ENCODE results near the gene FANCD2.
"Not testable (repeated sequence)": the region's sequence is repeated elsewhere in the genome, so short reads cannot be mapped to it uniquely, and the experiment has no call there.

FANCD2 gene

GRCh38 chr3:10108091-10108490 lies 81.9 kb downstream of the FANCD2 start, which contains the start of gene FANCD2OS:
Gene FANCD2OS (minus strand): TSS chr3:10108255. CDS start chr3:10104774, 3,481 bp downstream.
- H3K27ac ChIP-seq (ENCODE audit: low read depth, low read length, severe bottlenecking), result no peak within 1 kb of the TSS
- H3K4me3 ChIP-seq (ENCODE audit: extremely low read depth, insufficient read depth, low read length, poor library complexity, severe bottlenecking), result no peak within 1 kb of the TSS
- H3K9me3 ChIP-seq (ENCODE audit: control insufficient read depth, low read length), result no peaks in the 10 kb centered on the region
- 97% methylated on average over 23 to 28 of the region's 28 CpGs for WGBS, 2 experiments (ENCODE audit: insufficient coverage in 2 of 2)
- no peaks in the 10 kb centered on the region for H3K4me1 ChIP-seq (ENCODE audit: control insufficient read depth, insufficient read depth, low read length, poor library complexity, severe bottlenecking)
- H3K36me3 ChIP-seq (ENCODE audit: control insufficient read depth, insufficient read depth, low read length), result no peaks in the 10 kb centered on the region

DNA sequence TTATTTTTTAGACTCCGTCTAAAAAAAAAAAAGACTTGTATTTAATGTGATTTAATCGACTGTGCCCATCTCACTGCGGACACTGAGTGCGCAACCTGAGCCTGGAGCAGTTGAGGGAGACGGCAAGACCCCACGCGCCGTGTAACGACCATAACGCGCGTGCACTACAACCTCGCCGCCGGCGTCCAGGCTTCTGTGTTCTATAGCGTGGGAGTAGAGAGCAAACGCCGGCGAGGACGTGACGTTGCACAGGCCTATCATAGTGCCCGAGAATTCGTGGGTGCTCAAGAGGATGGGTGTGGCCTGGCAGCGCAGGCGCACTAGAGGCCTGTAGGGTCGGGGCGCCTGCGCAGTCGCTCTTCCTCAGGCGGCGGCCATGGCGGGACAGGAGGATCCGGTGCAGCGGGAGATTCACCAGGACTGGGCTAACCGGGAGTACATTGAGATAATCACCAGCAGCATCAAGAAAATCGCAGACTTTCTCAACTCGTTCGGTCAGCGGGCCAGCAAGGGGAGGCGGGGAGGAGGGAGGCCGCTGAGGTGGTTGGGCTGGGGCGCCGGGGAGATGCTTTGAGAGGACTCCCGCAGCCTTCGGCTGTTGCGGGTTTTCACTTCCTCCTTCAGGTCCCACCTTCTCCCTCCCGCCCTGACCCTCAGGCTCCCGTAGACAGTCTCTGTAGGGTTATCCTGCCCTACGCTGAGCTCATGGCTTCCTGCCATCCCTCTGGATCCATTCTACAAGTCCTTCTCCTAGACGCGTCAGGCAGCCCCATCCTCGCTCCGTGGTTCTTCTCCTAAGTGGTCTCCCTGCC lies 89.3 kb downstream of the FANCD2 start, which contains the start of gene BRK1:
TSS of gene BRK1 (plus strand) at position 350 of the 812 bp plus-strand sequence. CDS start at position 377, 27 bp downstream.
- peaks cover 28% of the 10 kb centered on the region for H3K36me3 ChIP-seq (ENCODE audit: control insufficient read depth, insufficient read depth, low read length)
- H3K4me1 ChIP-seq (ENCODE audit: control insufficient read depth, insufficient read depth, low read length, poor library complexity, severe bottlenecking), result peaks cover 10% of the 10 kb centered on the region
- WGBS, 2 experiments (ENCODE audit: insufficient coverage in 2 of 2), result 1% methylated on average over 42 to 46 of the region's 54 CpGs
- peak within 1 kb of the TSS; percentile 84 for H3K27ac ChIP-seq (ENCODE audit: low read depth, low read length, severe bottlenecking)
- H3K4me3 ChIP-seq (ENCODE audit: extremely low read depth, insufficient read depth, low read length, poor library complexity, severe bottlenecking), result peak within 1 kb of the TSS; percentile 95
- no peaks in the 10 kb centered on the region for H3K9me3 ChIP-seq (ENCODE audit: control insufficient read depth, low read length)

DNA sequence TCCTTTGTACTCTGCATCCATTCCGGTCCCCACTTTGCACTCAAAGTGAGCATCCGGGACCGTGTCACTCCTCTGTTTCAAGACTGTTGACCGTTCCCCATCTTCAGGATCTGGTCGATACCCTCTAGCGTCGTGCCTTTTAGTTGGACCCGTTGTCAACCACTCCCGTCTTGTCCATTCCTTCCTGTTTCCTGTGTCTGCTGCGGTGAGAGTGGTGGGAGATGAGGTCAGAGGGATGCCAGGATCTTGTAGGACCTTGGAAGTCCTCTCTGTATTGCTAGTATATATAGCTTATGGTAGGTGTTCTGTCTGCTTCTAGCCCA lies 89.9 kb downstream of the FANCD2 start:
- WGBS, 2 experiments (ENCODE audit: insufficient coverage in 2 of 2), result 0% methylated on average over 4 of the region's 10 CpGs
- Histone ChIP-seq H3K4me1 (ENCODE audit: control insufficient read depth, insufficient read depth, low read length, poor library complexity, severe bottlenecking) (peaks cover 10% of the 10 kb centered on the region), H3K36me3 (ENCODE audit: control insufficient read depth, insufficient read depth, low read length) (peaks cover 34% of the 10 kb centered on the region), H3K4me3 (ENCODE audit: extremely low read depth, insufficient read depth, low read length, poor library complexity, severe bottlenecking) (peak overlapping the region; percentile 95), H3K9me3 (ENCODE audit: control insufficient read depth, low read length) (no peaks in the 10 kb centered on the region), H3K27ac (ENCODE audit: low read depth, low read length, severe bottlenecking) (peak overlapping the region; percentile 63)

DNA sequence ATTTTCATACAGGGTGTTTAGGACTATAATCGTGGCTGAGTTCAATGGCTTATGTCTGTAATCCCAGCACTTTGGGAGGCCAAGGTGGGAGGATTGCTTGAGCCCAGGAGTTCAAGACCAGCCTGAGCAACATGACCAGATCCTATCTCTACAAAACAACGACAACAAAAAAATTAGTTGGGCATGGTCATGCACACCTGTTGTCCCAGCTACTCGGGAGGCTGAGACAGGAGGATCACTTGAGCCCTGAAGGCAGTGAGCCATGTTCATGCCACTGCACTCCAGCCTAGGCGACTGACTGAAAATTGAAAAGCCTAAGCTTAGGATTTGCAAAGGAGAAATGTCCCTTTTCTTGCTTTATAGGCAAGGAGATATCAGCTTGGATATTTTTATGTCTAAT lies 90.7 kb downstream of the FANCD2 start:
- Histone ChIP-seq H3K27ac (ENCODE audit: low read depth, low read length, severe bottlenecking) (no peak overlapping the region), H3K4me3 (ENCODE audit: extremely low read depth, insufficient read depth, low read length, poor library complexity, severe bottlenecking) (peak overlapping the region; percentile 95), H3K4me1 (ENCODE audit: control insufficient read depth, insufficient read depth, low read length, poor library complexity, severe bottlenecking) (peaks cover 10% of the 10 kb centered on the region), H3K36me3 (ENCODE audit: control insufficient read depth, insufficient read depth, low read length) (peaks cover 42% of the 10 kb centered on the region), H3K9me3 (ENCODE audit: control insufficient read depth, low read length) (no peaks in the 10 kb centered on the region)
- WGBS, 2 experiments (ENCODE audit: insufficient coverage in 2 of 2), result 92 to 100% methylated on average over 2 to 3 of the region's 4 CpGs

DNA sequence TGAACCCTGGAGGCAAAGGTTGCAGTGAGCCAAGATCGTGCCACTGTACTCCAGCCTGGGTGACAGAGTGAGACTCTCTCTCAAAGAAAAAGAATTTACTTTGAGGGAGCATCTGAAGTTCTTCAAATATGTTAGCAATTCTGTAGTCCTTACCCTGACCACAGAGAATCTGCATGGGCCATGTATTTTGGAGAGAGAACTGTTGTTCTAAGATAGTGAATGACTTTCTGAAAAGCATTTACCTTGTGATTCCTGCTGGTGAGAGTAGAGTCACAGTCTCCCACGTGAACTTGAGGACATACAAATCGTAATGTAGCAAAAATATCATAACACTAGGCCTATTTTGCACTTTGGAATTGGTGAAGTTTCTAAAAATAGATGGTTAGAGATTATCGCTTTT lies 93.1 kb downstream of the FANCD2 start:
- Histone ChIP-seq H3K4me1 (ENCODE audit: control insufficient read depth, insufficient read depth, low read length, poor library complexity, severe bottlenecking) (peaks cover 10% of the 10 kb centered on the region), H3K27ac (ENCODE audit: low read depth, low read length, severe bottlenecking) (no peak overlapping the region), H3K4me3 (ENCODE audit: extremely low read depth, insufficient read depth, low read length, poor library complexity, severe bottlenecking) (no peak overlapping the region), H3K9me3 (ENCODE audit: control insufficient read depth, low read length) (no peaks in the 10 kb centered on the region), H3K36me3 (ENCODE audit: control insufficient read depth, insufficient read depth, low read length) (peaks cover 59% of the 10 kb centered on the region)
- WGBS, 2 experiments (ENCODE audit: insufficient coverage in 2 of 2), result 94 to 100% methylated on average over 2 of the region's 4 CpGs

DNA sequence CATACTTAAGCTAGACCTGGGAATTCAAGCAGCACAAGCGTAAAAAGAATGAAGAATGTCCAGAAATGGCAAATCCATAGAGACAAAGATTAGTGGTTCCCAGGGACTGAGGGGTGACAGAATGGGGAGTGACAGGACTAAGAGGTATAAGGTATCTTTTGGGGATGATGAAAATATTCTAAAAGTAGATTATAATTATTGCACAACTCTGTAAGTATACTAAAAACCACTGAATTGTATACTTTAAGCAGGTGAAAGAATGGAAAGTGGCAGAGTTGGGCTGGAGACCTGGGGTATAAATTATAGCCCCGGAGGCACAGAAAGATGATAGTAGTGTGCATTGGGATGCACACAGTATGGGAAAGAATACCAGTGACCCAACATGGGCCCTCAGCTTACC lies 94.8 kb downstream of the FANCD2 start:
- Histone ChIP-seq H3K9me3 (ENCODE audit: control insufficient read depth, low read length) (no peaks in the 10 kb centered on the region), H3K4me1 (ENCODE audit: control insufficient read depth, insufficient read depth, low read length, poor library complexity, severe bottlenecking) (peaks cover 10% of the 10 kb centered on the region), H3K4me3 (ENCODE audit: extremely low read depth, insufficient read depth, low read length, poor library complexity, severe bottlenecking) (no peak overlapping the region), H3K27ac (ENCODE audit: low read depth, low read length, severe bottlenecking) (no peak overlapping the region), H3K36me3 (ENCODE audit: control insufficient read depth, insufficient read depth, low read length) (peaks cover 74% of the 10 kb centered on the region)
- WGBS, 2 experiments (ENCODE audit: insufficient coverage in 2 of 2), result 93 to 100% methylated on average over 2 of the region's 2 CpGs

DNA sequence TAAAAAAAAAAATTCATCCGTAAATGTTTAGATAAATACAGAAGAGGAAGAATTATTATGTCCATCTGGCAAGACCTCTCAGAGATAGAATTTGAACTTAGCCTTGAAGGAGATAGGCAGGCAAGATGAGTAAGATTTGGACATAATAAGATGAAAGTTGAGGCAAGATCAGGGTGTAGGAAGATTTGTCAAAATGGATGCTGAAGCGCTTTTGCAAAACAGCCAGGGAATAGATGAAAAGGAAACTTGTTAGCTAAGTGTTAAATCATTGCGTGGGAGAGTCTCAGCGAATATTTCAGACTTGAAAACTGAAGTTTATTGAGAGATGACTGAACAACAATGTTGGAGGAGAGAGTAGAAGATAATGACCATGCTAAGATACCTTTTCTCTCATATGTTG lies 96.5 kb downstream of the FANCD2 start:
- no peaks in the 10 kb centered on the region for H3K9me3 ChIP-seq (ENCODE audit: control insufficient read depth, low read length)
- H3K4me3 ChIP-seq (ENCODE audit: extremely low read depth, insufficient read depth, low read length, poor library complexity, severe bottlenecking), result no peak overlapping the region
- 96% methylated on average over 3 to 4 of the region's 4 CpGs for WGBS, 2 experiments (ENCODE audit: insufficient coverage in 2 of 2)
- H3K36me3 ChIP-seq (ENCODE audit: control insufficient read depth, insufficient read depth, low read length), result peaks cover 87% of the 10 kb centered on the region
- no peak overlapping the region for H3K27ac ChIP-seq (ENCODE audit: low read depth, low read length, severe bottlenecking)
- H3K4me1 ChIP-seq (ENCODE audit: control insufficient read depth, insufficient read depth, low read length, poor library complexity, severe bottlenecking), result no peaks in the 10 kb centered on the region

- not testable (repeated sequence) for H3K9me3 ChIP-seq (ENCODE audit: control insufficient read depth, low read length)
Measured at GRCh38 chr3:10135872-10136271, 109.6 kb downstream of the FANCD2 start.

DNA sequence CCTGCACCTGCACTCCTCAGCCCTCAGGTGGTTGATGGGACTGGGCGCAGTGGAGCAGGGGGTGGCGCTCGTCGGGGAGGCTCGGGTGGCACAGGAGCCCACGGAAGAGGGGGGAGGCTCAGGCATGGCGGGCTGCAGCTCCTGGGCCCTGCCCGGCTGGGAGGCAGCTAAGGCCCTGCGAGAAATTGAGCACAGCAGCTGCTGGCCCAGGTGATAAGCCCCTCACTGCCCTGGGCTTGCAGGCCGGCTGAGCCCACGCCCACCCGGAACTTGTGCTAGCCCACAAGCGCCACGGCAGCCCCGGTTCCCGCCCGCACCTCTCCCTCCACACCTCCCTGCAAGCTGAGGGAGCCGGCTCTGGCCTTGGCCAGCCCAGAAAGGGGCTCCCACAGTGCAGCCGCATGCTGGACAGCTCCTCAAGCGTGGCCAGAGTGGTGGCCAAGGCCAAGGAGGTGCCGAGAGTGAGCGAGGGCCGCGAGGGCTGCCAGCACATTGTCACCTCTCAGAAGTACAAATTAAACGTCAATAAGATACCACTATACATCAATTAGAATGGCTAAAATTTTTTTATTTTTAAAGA lies 110.3 kb downstream of the FANCD2 start:
- Histone ChIP-seq H3K9me3 (ENCODE audit: control insufficient read depth, low read length) (no peaks in the 10 kb centered on the region), H3K4me3 (ENCODE audit: extremely low read depth, insufficient read depth, low read length, poor library complexity, severe bottlenecking) (no peak overlapping the region), H3K4me1 (ENCODE audit: control insufficient read depth, insufficient read depth, low read length, poor library complexity, severe bottlenecking) (no peaks in the 10 kb centered on the region), H3K27ac (ENCODE audit: low read depth, low read length, severe bottlenecking) (no peak overlapping the region), H3K36me3 (ENCODE audit: control insufficient read depth, insufficient read depth, low read length) (peaks cover 4% of the 10 kb centered on the region)
- 84 to 94% methylated on average over 14 to 24 of the region's 25 CpGs for WGBS, 2 experiments (ENCODE audit: insufficient coverage in 2 of 2)

More at GRCh38 chr3:10135872-10136271, 109.6 kb downstream of the FANCD2 start:
- WGBS, 2 experiments (ENCODE audit: insufficient coverage in 2 of 2), result 89 to 96% methylated on average over 7 of the region's 9 CpGs
- not testable (repeated sequence) for H3K4me3 ChIP-seq (ENCODE audit: extremely low read depth, insufficient read depth, low read length, poor library complexity, severe bottlenecking); H3K36me3 ChIP-seq (ENCODE audit: control insufficient read depth, insufficient read depth, low read length); H3K27ac ChIP-seq (ENCODE audit: low read depth, low read length, severe bottlenecking); H3K4me1 ChIP-seq (ENCODE audit: control insufficient read depth, insufficient read depth, low read length, poor library complexity, severe bottlenecking)

DNA sequence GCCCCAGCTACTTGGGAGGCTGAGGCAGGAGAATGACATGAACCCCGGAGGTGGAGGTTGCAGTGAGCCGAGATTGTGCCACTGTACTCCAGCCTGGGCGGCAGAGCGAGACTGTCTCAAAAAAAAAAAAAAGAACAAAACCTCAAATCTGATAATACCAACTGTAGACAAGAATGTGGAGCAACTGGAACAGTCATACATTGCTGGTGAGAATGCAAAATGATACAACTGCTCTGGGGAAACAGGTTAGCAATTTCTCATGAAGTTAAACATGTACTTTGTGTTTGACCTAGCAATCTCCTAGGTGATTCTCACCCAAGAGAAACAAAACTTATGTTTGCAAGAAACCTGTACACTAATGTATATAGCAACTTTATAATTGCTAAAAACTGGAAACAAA lies 110.9 kb downstream of the FANCD2 start:
- no peaks in the 10 kb centered on the region for H3K36me3 ChIP-seq (ENCODE audit: control insufficient read depth, insufficient read depth, low read length)
- WGBS, 2 experiments (ENCODE audit: insufficient coverage in 2 of 2), result 100% methylated on average over 1 of the region's 4 CpGs; no CpG with 5 or more reads in 1 of the 2 experiments
- H3K9me3 ChIP-seq (ENCODE audit: control insufficient read depth, low read length), result no peaks in the 10 kb centered on the region
- no peaks in the 10 kb centered on the region for H3K4me1 ChIP-seq (ENCODE audit: control insufficient read depth, insufficient read depth, low read length, poor library complexity, severe bottlenecking)
- H3K4me3 ChIP-seq (ENCODE audit: extremely low read depth, insufficient read depth, low read length, poor library complexity, severe bottlenecking), result no peak overlapping the region
- no peak overlapping the region for H3K27ac ChIP-seq (ENCODE audit: low read depth, low read length, severe bottlenecking)
